NB4 (cell line): ENCODE measurements around the gene P2RY11.

Source experiments
- DNase-seq: peaks from one replicate; pipeline ENCODE4 v3.0.0; 2010; ENCODE audit warnings: low read depth
- H3K4me3 ChIP-seq: one replicate; pipeline ENCODE4 v1.5.1; 2011; ENCODE audit warnings: mild to moderate bottlenecking, low read depth, low read length, moderate library complexity
- CTCF ChIP-seq: IDR thresholded peaks from one replicate; pipeline ENCODE4 v1.5.1; 2012; ENCODE audit warnings: low read depth, low read length
- MAX ChIP-seq: IDR thresholded peaks from 2 replicates; pipeline ENCODE4 v1.6.1; 2011; ENCODE audit warnings: low read depth, low read length
- MYC ChIP-seq: IDR thresholded peaks from 2 replicates; pipeline ENCODE4 v1.6.1; 2011; ENCODE audit warnings: low read depth, low read length
- POLR2A ChIP-seq: IDR thresholded peaks from 2 replicates; pipeline ENCODE4 v1.6.1; 2011; ENCODE audit warnings: mild to moderate bottlenecking; ENCODE audit not compliant: insufficient read length; ENCODE audit errors: extremely low read depth

P2RY11 gene

GRCh38 chr19:10113964-10114650, 2.6 kb downstream of the P2RY11 start:
- TF ChIP-seq CTCF (no peak), MYC (peak; percentile 51; the same call in 1 of the 2 replicates), MAX (0 out of 2 replicates have a peak, but pooled peaks have one; percentile 25), POLR2A (peak; percentile 47)
- peak; percentile 68 for DNase-seq
- no peak overlapping the region for H3K4me3 ChIP-seq

GRCh38 chr19:10114651-10115391, 3.3 kb downstream of the P2RY11 start:
- peak; percentile 59 for DNase-seq
- TF ChIP-seq MYC: peak; percentile 51
- peak; percentile 21 for TF ChIP-seq POLR2A
- TF ChIP-seq MAX: no peak
- no peak for TF ChIP-seq CTCF
- H3K4me3 ChIP-seq: no peak overlapping the region

GRCh38 chr19:10115392-10116084, 4.0 kb downstream of the P2RY11 start:
- no peak overlapping the region for H3K4me3 ChIP-seq
- TF ChIP-seq MAX (no peak), MYC (peak; percentile 26; the same call in 1 of the 2 replicates), POLR2A (peak; percentile 6)
- DNase-seq: no peak

- TF ChIP-seq POLR2A (peak; percentile 38), MYC (no peak)
- DNase-seq: no peak
- H3K4me3 ChIP-seq: no peak overlapping the region
Measured at GRCh38 chr19:10116085-10116865, 4.8 kb downstream of the P2RY11 start.

GRCh38 chr19:10116866-10117616, 5.5 kb downstream of the P2RY11 start:
- TF ChIP-seq MAX: no peak
- TF ChIP-seq MYC: no peak
- no peak for TF ChIP-seq CTCF
- TF ChIP-seq POLR2A: no peak
- DNase-seq: no peak
- no peak overlapping the region for H3K4me3 ChIP-seq

GRCh38 chr19:10118960-10119359, 7.5 kb downstream of the P2RY11 start:
- TF ChIP-seq MAX (no peak), CTCF (no peak), POLR2A (no peak), MYC (no peak)
- H3K4me3 ChIP-seq: peak overlapping the region; percentile 83
- DNase-seq: no peak
